NCI-H1417 treated with DMSO at 0.1 percent for 48 hours (cell line): Measurements from ENCODE around the gene SRRM2.
"Not testable (repeated sequence)": the region's sequence is repeated elsewhere in the genome, so short reads cannot be mapped to it uniquely, and the experiment has no call there.

ENCODE experiments used
- DNase-seq: peaks from one replicate; lab custom pipeline; 2025; lab: John Stamatoyannopoulos, UW

Gene SRRM2

GRCh38 chr16:2715064-2715463 is 37.4 kb upstream of the SRRM2 start:
- no peak for DNase-seq

GRCh38 chr16:2715519-2715918 is 36.9 kb upstream of the SRRM2 start:
- no peak for DNase-seq

GRCh38 chr16:2715966-2716885 is 36.2 kb upstream of the SRRM2 start:
- no peak for DNase-seq

- DNase-seq, result no peak
Observed at GRCh38 chr16:2716948-2717347, 35.5 kb upstream of the SRRM2 start.

GRCh38 chr16:2717383-2718263 is 34.8 kb upstream of the SRRM2 start:
- no peak for DNase-seq

GRCh38 chr16:2719328-2720063 is 32.9 kb upstream of the SRRM2 start:
- DNase-seq, result no peak

GRCh38 chr16:2720064-2720457 is 32.4 kb upstream of the SRRM2 start, which contains the start of gene PRSS27:
PRSS27 (minus strand) TSS chr16:2720224; CDS start chr16:2720160, 64 bp downstream.
- DNase-seq, result no peak

GRCh38 chr16:2720719-2721633 is 31.5 kb upstream of the SRRM2 start:
- peak; percentile 13 for DNase-seq

- not testable (repeated sequence) for DNase-seq
Observed at GRCh38 chr16:2721634-2722173, 30.7 kb upstream of the SRRM2 start.

- no peak for DNase-seq
Observed at GRCh38 chr16:2724088-2724676, 28.3 kb upstream of the SRRM2 start.

- no peak for DNase-seq
Observed at GRCh38 chr16:2724816-2725348, 27.6 kb upstream of the SRRM2 start.

- no peak for DNase-seq
Observed at GRCh38 chr16:2726923-2727322, 25.5 kb upstream of the SRRM2 start.

GRCh38 chr16:2728034-2728433 is 24.4 kb upstream of the SRRM2 start:
- DNase-seq, result no peak

GRCh38 chr16:2734844-2735515 is 17.5 kb upstream of the SRRM2 start:
- no peak for DNase-seq

- no peak for DNase-seq
Observed at GRCh38 chr16:2736476-2737237, 15.8 kb upstream of the SRRM2 start.

- no peak for DNase-seq
Observed at GRCh38 chr16:2737238-2737605, 15.2 kb upstream of the SRRM2 start.

GRCh38 chr16:2737895-2738418 is 14.5 kb upstream of the SRRM2 start:
- no peak for DNase-seq

GRCh38 chr16:2738615-2739014 is 13.8 kb upstream of the SRRM2 start:
- DNase-seq, result no peak
